GM03348 (cell line): ENCODE data around the gene FA2H.
"Not testable (repeated sequence)": the region's sequence is repeated elsewhere in the genome, so short reads cannot be mapped to it uniquely, and the experiment has no call there.

Experiments
- DNase-seq: peaks from one replicate; pipeline ENCODE4 v3.0.0; 2012; ENCODE audit warnings: low spot score

Gene FA2H, protein sequence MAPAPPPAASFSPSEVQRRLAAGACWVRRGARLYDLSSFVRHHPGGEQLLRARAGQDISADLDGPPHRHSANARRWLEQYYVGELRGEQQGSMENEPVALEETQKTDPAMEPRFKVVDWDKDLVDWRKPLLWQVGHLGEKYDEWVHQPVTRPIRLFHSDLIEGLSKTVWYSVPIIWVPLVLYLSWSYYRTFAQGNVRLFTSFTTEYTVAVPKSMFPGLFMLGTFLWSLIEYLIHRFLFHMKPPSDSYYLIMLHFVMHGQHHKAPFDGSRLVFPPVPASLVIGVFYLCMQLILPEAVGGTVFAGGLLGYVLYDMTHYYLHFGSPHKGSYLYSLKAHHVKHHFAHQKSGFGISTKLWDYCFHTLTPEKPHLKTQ

DNA sequence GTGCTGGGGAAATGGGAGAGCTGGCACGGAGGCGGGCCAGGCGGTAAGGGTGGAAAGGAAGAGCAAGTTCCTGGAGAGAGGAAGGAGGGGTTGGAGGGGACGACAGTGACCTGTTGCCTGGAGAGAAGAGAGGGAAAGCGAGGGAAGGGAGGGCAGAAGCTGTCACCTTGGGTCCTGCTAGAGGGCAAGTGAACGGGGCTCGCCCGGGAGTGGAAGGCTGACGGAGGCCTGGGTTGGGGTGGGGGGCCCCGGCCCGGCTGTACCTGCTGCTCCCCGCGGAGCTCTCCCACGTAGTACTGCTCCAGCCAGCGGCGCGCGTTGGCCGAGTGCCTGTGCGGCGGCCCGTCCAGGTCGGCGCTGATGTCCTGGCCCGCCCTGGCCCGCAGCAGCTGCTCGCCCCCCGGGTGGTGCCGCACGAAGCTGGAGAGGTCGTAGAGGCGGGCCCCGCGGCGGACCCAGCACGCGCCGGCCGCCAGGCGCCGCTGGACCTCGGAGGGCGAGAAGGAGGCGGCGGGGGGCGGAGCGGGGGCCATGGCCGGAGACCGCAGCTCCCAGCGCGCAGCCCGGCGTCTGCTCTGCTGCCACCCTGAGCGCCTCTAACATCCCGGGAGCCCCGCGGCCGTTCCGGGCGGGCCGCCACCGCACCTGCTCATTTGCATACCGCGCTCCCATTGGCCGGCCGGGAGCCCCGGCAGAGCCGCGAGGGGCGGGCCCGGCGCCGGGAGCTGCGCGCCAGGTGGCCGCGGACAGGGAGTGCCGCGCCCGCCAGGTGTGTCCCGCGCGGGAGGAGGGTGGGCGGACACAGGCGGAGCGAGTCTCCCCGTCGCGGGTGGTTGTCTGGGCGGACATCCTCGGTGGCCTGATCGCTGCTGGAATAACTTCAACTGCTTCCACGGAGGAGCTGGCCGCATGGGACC is at the start of gene FA2H:
TSS of gene FA2H (minus strand) at position 598 of the 917 bp plus-strand sequence. CDS start at position 533, 65 bp downstream.
- DNase-seq: peak; percentile 54

DNA sequence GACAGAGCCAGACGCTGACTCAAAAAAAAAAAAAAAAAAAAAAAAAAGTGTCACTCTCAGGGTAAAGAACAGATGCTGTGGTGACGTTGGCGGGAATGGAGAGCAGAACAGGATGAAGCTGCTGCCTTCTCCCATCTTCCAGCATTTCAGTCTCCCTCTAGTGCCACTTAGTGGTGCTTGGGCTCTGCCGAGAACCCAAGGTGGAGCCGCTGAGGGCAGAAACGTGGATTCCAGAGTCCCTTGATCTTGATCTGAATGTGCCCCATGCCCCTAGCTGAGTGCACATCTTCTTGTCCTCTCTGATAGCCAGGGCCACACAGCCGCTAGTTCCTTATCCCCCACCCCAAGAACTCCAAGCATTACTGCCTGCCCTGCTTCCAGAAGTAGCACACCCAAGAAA is 43.2 kb upstream of the FA2H start:
- DNase-seq: no peak

DNA sequence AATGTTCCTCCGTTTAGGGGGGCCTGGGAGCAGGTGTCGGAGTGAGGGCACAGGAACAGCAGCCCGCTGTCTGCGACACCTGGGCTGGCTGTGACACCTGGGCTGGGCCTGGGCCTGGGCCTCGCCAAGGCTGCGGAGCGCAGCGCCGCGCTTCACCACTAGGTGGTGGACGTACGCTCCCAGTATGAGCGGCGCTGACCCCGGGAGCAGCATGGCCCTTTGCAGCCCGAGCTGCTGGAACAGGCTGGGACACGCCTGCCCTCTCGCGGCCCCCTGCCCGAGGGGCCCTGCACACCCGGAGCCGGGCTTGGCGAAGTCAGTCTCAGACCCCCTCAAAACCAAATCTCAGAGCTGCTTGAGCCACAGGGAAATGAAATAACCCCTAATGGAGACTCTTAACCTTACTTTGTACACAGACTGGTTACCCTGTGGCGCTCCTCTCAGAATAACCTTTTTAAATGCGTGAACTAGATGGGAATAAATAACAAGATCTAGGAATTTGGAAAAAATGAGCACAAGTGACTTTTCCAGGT is 38.6 kb upstream of the FA2H start:
- peak; percentile 89 for DNase-seq

DNA sequence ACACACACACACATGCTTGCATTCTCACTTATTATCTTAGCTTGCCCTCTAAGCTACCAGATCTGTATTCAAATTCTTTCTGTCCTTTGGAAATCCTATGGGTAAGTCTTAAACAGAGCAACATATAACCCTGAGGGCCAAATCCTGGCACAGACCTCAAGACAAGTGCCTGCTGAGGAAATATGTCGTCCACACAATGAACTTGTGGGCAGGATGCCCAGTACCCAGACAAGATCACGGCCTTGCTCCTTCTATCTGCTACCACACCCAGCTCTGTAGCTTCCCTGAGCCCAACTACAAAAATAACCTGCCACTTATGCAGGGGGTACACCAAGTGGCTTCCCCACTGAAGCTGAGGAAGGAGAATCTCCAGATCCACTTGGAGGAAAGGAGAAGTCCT is 37.3 kb upstream of the FA2H start:
- no peak for DNase-seq

DNA sequence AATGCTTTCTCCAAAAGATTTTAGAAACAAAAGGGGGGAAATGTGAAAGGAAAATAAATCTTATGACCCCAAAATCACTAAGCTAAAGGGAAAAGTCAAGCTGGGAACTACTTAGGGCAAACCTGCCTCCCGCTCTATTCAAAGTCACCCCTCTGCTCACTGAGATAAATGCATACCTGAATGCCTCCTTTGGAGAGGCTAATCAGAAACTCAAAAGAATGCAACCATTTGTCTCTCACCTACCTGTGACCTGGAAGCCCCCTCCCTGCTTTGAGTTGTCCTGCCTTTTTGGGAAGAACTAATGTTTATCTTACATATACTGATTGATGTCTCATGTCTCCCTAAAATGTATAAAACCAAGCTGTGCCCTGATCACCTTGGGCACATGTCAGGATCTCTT is 36.6 kb upstream of the FA2H start:
- not testable (repeated sequence) for DNase-seq

DNA sequence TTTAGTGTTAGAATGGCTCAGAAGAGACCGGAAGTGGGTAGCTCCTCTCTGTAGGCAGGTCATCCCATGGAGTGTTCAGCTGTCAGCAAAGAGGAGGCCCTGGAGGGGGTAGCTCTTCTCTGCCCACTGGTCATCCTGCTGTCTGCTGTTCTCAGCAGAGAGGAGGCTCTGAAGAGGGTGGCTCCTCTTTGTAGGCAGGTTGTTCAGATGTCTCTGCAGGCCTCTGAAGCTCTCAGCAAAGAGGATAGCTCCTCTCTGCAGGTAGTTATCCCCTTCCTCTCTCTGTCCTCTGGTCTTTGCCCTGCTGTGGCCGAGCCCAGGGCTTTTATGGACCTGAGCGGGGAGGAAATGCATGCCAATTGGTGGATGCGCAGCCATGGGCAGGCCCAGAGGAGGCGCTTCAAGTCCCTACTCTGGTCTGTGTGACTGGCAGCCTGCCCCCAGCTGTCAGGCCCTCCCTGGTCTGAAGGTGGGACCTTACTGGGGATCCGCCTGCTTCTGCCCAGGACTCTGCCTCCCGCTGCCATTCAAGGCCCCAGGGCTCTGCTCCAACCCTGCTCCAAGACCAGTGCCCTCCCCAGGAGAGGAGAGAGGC is 32.5 kb upstream of the FA2H start:
- DNase-seq: no peak

DNA sequence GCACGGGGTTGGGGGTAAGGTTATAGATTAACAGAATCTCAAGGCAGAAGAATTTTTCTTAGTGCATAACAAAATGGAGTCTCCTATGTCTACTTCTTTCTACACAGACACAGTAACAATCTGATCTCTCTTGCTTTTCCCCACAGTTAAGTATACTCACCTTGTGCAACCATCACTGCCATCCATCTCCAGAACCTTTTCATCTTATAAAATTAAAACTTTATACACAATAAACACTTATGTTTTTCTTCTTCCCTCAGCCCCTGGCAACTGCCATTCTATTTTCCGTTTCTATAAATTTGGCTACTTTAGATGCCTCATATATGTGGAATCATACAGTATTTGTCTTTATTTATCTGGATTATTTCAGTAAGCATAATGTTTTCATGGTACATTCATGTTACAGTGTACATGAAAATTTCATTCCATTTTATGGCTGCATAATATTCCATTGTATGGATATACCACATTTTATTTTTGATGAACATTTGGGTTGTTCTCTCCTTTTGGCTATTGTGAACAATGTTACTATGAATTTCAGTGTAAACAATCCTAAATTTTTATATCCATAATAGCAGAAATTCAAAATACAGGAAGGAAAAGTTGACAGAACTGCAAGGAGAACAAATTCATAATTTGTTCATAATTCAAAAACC is 25.7 kb upstream of the FA2H start:
- no peak for DNase-seq

DNA sequence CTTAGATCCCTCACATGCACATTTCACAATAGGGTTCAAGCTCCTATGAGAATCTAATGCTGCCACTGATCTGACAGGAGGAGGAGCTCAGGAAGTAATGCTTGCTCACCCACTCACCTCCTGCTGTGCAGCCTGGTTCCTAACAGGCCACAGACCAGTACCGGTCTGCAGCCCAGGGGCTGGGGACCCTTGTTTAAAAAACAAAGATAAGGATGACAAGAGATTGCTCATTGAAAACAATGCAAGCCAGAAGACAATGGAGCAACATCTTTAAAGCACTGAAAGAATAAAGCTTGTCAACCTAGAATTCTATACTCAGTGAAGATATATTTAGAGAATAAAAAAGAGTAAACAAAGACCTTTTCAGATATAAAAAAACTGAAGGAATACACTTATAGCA is 22.8 kb upstream of the FA2H start:
- DNase-seq: no peak

DNA sequence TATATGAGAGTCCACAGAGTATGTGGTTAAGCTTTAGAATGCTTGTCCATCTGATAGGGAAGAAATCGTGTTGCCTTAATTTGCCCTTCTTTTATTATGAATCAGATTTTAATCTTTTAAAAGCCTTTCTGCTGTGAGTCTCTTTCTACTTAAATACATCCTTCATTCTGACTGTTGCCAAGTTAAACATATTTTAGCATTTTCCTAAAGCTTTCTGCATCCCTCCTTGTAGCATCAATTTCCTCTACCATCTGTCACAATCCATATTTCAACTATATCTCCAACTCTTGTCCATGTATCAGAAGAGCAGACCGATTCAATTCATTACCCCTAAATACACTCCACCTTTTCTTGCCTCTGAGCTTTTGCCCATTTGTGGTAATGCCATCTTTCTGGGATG is 20.5 kb upstream of the FA2H start:
- DNase-seq: no peak

DNA sequence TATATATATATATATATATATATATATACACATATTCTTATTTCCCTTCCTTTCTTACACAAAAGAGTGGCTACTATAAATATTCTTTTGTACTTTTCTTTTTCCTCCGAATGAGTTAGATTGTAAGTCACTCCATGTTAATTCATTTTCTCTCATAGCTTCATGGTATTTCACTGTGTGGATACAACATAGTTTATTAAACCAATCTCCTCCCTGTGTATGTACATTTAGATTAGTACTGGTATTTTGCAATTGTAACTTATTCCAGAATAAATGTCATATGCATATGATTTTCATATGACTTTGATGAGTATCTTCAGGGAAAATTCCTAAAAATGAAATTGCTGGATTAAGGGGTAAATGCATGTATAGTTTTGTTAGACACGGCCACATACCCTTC is 20.0 kb upstream of the FA2H start:
- DNase-seq: no peak

DNA sequence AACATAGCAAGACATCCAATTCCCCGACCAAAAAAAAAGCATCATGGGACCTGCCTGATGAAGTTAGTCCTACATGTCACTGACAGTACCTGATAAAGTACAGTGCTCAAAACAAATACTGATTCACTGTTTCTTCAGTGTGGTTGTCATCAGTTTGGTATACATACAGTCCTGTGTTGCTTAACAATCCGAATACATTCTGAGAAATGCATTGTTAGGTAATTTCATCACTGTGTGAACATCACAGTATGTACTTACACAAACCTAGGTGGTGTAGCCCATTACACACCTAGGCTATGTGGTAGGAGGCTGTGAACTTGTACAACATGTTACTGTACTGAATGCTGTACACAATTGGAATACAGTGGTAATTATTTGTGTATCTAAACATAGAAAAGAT is 19.0 kb upstream of the FA2H start:
- no peak for DNase-seq

DNA sequence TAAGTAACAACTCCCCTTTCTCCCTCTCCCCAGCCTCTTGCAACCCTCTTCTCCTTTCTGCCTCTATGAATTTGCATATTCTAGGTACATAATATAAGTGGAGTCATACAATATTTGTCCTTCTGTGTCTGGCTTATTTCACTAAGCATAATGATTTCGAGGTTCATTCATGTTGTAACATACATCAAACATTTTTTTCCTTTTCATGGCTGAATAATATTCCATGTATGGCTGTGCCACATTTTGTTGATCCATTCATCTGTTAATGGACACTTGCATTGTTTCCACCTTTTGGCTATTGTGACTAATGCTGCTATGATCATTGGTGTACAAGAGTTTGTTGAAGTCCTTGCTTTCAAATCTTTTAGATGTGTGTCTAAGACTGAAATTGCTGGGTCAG is 17.6 kb upstream of the FA2H start:
- no peak for DNase-seq

DNA sequence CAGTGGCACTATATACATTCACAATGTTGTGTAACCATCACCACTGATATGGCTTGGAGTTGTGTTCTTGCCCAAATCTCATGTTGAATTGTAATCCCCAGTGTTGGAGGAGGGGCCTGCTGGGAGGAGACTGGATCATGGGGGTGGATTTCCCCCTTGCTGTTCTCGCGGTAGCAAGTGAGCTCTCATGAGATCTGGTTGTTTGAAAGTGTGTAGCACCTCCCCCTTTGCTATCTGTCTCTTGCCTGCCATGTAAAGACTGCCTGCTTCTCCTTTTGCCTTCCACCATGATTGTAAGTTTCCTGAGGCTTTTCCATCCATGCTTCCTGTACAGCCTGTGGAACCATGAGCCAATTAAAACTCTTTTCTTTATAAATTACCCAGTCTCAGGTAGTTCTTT is 17.1 kb upstream of the FA2H start:
- DNase-seq: not testable (repeated sequence)

DNA sequence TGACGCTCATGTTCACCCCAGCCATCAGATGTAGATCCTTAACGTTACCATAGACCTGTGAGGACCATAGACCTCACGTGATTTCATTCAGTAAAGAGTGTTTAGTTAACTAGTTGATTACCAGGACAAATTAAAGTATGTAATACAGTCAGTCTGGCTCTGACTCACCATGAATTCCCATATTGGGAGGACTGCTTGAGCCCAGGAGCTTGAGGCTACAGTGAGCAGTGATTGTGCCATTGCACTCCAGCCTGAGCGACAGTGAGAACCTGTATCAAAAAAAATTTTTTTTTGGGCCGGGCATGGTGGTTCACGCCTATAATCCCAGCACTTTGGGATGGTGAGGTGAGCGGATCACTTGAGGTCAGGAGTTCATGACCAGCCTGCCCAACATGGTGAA is 13.5 kb upstream of the FA2H start:
- DNase-seq: no peak

DNA sequence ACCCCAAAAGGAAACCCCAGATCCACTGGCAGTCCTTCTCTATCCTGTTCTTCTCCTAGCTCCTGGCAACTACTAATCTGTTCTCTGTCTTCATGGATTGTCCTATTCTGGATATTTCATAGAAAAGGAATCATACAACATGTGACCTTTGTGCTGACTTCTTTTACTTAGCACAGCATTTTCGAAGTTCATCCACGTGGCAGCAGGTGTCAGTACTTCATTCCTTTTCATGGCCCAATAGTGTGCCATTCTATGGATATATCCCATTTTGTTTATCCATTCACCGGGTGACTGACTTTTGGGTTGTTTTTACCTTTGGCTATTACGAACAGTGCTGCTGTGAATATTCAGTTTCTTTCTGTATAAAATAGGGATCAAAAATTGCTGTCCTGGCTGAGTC is 10.4 kb upstream of the FA2H start:
- DNase-seq: no peak

DNA sequence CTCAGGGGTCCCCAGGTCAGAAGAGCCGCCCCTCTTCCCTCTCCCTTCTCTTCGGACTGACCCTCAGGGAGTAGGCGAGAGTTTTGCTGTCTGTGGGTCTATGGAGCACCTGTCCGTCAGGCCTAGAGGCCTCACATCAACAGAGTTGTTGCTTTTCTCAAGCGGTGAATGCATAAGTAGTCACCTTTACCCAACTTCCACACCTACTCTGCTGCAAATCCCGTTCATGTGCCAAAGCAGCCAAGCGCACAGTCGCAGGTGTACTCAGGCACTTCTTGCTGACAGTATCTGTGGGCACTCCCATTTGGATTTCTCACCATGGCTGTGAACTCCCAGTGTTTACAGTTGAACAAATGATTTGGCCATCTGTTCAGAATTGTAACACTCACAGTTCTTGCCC is 4.0 kb upstream of the FA2H start:
- no peak for DNase-seq

DNA sequence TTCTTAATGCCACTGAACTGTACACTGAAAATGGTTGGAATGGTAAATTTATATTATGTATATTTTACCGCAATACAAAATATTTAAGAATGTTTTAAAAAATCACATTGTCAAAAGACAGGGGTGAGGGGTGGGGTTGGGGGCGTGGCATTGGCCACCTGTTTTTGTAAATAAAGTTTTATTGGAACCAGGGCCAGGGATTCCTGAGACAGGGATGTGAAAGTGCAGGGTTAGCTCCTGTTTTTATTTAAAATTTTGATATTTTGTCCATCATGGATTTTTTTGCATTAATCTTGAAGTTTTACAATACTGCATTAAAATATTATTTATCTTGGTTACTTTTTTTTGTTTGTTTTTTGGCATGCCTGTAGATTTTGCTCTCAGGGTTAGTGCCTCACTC is 2.3 kb upstream of the FA2H start:
- no peak for DNase-seq

DNA sequence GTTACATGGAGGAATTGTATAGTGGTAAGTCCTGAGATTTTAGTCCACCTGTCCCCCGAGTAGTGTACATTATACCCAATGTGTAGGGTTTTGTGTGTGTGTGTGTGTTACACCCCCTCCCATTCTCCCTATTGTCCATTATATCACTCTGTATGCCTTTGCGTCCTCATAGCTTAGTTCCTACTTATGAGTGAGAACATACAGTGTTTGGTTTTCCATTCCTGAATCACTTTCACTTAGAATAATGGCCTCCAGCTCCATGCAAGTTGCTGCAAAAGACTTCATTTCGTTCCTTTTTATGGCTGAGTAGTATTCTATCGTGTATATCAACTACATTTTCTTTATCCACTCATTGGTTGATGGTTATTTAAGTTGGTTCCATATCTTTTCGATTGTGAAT is 635 bp upstream of the FA2H start:
- no peak for DNase-seq

DNA sequence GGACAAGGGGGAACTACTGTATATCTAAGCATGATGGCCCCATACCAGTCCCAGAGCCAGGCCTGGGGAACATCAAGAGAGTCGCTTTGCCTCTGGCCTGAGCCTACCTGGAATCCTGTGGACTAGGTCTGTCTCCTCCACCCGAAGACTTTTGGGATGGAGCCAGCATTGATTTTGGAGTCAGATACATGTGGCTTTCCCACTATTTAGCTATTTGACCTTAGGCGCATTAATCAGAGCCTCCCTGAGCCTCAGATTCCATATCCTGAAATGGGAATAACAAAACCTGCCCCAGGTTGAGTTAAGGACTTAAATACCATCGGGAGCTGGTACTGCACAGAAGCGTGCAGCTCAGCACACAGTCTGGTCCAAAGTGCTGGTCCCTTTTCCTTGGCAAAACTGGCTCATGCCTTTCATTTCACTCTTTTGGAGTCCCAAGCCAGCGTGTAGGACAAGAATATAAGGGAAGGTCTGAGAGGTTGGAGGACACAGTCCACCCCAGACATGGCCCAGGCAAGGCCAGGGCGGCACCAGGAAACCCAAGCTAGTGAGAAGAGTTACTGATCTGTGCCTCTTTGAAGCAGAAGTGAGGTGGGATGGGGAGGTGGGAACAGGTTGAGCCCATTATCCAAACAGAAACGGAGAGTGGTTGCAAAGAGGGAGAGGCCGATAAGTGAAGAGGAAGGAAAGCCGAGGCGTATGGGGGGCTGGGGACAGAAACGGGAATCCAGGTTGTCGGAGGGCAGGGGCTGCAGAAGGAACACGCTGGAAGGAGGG is 986 bp downstream of the FA2H start:
- DNase-seq: no peak

DNA sequence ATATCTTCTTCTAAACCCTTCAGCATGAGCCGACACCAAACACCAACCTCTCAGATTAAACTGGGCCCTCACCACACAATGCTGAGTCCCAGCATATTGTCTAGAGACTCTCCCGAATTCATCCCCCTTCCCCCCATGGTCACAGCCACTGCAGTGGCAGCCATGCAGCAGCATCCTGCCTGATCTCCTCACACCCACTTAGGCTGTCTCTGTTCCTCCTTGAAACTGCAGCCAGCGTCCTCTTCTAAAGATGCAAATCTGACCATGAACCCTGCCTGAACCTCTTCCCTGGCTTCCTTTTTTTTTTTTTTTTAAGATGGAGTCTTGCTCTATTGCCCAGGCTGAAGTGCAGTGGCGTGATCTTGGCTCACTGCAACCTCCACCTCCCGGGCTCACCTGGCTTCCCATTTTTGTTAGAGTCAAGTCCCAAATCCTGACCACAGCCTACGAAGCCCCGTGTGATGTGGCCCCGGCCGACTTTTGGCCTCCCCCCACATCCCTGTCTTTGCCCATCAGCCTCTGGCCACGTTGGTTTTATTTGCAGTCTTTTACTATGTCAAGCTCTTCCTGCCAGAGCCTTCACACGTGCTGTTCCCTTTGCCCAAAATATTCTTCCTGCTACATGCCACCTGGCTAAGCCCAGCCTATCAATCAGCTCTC is 2.8 kb downstream of the FA2H start:
- DNase-seq: no peak
